ENCODE results near the gene C1orf105.

C1orf105 gene

GRCh38 chr1:172401892-172402291 is 18.6 kb upstream of the C1orf105 start (continued):
- TF ChIP-seq ZNF518A (tag by site-specific recombination; conservative IDR thresholded peaks at IDR 0.05; ENCODE audit: low read depth) = no peak
- TF ChIP-seq ZNF654 (tag by site-specific recombination; IDR thresholded peaks at IDR 0.05; ENCODE audit: low read depth) = no peak
- no peak for TF ChIP-seq PRDM4 (tag by site-specific recombination; IDR thresholded peaks at IDR 0.05)
- TF ChIP-seq ZNF335 (tag by site-specific recombination; conservative IDR thresholded peaks at IDR 0.05) = no peak
- TF ChIP-seq ZNF174 (tag by site-specific recombination; IDR thresholded peaks at IDR 0.05) = no peak
- no peak for TF ChIP-seq ZNF18 (tag by site-specific recombination; IDR thresholded peaks at IDR 0.05)
- TF ChIP-seq PRDM10 (tag by site-specific recombination; IDR thresholded peaks at IDR 0.05) = no peak
- TF ChIP-seq ELK4 (IDR thresholded peaks at IDR 0.05; ENCODE audit: borderline replicate concordance, low read depth, low read length) = no peak
- TF ChIP-seq ZNF768 (tag by site-specific recombination; IDR thresholded peaks at IDR 0.05) = no peak
- no peak for TF ChIP-seq PBX3 (CRISPR knock-in tag; IDR thresholded peaks at IDR 0.05)
- no peak for TF ChIP-seq GLIS2 (tag by site-specific recombination; IDR thresholded peaks at IDR 0.05)
- no peak for TF ChIP-seq ZNF555 (tag by site-specific recombination; conservative IDR thresholded peaks at IDR 0.05)

Measured in HEK293 (cell line).